HG03521 (cell line): ENCODE results near the gene MACROH2A2.
A peak's percentile ranks its signal among the peaks of the same experiment; 100 is the strongest.

Experiments
- ATAC-seq: cut with Tn5 transposase; IDR thresholded peaks from one replicate; pipeline ENCODE4 v1.9.1; 2021; ENCODE audit warnings: mild to moderate bottlenecking, moderate library complexity; ENCODE audit not compliant: unreplicated experiment

Gene MACROH2A2

DNA sequence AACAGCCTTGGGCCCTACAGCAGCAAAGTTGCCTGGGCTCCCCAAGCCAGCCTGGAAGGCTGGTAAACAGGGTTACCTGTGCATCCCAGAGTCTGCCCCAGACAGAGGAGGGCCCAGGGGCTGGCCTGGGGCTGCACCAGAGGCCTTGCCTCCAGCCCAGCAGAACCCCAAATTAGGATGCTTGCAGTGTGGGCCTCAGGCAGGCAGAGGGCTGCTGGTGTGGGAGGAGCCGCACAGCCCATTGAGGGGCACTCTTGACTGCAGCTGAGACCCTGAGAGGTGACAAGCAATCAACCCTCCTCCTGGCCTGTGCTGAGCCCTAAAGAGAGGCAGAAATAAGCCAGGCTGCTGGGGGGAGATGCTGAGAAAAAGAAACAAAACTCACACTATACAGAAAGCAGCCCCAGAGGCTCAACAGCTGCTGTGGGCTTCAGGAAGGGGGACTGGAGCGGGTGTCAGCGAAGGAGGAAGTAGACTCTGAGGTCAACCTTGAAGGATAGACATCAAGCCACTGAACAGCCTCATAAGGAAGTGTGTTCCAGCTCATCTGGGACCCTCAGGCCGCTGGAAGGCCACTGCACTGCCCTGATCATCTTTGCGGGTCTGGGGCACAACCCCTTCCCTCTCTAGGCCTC lies 73.4 kb downstream of the MACROH2A2 start:
- ATAC-seq: no peak

DNA sequence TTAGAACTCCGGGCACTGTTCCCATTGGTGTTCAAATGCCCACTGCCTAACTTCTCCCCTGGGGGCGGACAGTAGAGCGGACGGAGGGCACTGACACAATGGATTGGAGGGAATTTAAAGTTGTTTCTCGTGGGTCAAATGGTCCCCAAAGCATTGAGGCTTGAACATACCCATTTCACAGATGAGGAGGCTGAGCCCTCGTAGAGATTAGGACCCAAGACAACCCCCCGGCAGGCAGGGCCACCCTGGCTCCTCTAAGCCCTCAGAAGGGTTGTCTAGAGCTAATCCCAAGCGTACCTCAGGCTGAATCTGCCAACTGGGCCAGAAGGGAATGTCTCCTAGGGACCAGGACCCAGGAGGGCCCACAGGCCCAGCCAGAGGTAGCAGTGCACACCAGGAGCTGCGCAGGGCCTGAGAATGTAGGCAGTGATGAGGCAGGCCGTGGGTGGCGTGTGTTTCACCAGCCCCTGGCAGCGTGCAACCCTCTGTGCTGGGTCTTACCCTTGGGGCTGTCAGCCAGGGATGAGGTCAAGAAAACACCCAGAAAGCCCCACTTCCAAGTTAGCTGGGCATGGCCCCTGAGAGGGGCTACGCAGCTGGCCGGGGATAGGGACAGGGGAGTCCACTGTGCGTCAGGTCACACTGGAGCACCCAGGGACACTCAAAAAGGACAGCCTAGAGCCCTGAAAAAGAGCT lies 74.2 kb downstream of the MACROH2A2 start:
- ATAC-seq: no peak

DNA sequence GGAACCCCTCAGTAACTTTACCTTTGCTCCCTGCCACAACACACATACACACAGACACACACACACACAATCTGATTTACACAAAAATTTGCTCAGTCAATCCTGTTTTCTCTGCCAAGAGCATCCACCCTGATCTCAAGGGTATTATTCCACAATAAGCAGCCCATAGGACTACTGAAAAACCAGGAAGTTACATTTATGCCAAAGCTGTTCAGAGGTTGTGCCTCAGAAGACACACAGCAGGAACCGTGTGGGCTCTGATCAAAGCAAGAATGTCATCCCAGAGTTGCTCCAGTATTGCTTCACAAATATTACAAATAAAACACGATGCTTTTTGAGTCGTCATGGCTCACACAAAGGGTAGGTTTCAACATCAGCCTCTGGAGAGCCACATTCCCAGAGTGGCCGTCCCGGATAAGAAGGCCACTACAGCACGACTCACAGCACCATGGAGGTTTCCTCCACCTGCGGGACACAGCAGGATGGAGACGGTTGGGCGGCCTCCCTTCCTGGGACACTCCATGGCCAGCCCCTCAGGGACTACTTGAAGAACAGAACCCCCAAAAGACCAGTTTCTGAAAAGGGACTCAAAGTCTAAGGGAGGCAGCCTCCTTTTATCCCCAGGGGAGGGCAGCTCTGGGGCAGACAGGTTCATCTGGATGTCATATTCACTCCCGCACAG lies 78.4 kb downstream of the MACROH2A2 start:
- ATAC-seq: no peak

DNA sequence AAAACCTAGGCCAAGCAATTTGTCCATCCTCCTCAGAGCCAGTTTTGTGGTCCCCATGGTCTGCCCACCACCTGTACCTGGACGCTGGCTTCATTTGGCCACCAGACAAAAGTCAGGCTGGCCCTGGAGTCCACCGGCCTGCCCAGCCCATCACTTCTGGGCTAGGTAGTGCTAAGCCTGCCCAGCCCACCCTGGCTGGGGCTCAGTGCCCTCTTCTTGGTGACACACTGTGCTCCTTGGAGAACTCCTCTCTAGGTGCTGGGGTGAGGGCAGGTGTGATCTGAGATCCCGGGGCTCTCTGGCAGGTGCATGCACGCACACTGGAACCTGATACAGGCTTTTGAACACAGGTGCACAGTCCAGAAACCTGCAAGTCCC lies 78.9 kb downstream of the MACROH2A2 start:
- no peak for ATAC-seq

DNA sequence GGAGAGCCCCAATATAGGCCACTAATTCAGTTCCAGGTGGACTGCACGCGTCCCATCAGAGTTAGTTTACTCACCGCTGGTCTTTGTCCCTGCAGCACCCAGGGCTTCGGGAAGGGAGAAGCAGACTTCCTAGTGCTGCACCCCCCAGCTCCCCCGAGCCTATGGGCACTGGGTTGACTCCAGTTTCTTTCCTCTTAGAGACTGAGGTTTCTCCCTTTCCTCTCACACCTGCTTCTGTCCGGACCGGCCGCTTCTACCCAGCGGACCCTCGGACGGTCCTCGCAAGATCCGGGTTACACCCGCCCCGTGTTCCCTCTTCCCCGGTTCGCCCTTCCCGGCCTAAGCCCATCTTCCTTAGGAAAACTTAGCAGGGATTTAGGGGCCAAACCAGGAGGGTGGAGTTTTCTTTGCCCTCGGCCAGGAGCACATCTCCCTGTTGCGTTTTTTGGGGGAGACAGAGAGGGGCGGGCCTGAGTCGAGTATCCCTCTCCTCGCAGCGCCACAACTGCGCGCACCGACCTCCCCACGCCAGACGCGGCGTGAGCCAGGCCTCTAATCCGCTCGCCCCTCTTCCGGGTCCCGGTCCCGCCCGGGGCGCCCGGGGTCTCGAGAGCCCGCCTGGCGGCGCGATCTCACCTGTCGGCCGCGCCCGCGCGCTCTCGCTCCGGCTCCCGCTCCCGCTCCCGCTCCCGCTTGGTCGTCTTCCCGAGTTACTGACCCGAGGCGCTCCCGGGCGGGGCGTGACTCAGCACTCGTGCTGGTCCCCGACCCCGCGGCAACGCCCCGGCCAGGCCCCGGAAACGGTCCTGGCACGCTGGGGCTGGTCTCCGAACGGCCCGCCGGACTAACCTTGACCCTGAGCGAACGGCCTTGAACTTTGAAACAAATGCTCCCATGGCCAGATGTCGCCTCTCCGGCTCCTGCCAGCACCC lies 79.7 kb downstream of the MACROH2A2 start, which contains the start of gene AIFM2:
Gene AIFM2 (minus strand): TSS at position 728 of the 932 bp plus-strand sequence. CDS start 8,741 bp downstream, outside the sequence.
- ATAC-seq: peak; percentile 74

DNA sequence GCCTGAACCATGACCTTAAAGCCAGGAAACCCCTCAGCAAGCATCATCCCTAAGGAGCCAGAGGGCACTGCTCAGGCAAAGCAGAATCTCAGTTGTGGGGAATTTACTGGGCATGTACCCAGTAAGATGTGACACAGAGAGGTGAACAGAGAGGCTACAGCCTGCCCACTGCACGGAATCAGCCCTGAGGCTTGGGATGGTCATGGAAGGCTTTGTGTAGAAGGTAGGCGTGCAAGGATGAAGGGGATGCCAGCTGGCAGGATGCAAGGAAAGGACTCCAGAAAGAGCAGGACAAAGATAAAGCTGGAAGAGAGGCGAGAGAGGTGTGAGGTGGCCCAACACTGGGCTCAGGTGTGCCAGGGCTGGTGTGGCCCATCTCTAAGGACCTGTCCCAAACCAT lies 82.4 kb downstream of the MACROH2A2 start:
- no peak for ATAC-seq

DNA sequence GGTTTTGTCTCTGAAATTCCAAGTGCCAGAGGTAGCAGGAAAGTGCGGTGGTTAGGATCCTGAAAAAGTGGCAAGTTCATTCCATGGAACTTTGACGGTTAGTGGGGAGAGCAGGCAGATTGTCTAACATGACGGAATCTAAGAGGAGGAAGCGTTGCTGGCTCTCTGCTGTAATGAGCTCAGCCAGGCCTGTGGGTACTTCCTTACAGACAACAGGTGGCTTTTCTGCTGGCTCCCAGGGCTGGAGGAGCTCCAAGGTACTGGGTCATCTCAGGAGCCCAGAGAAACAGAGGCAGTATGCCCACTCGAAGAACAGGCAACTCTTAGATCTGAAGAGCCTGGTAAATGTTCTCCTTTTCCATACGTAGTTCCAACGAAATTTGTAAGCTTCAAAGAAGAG lies 83.0 kb downstream of the MACROH2A2 start:
- ATAC-seq: no peak

DNA sequence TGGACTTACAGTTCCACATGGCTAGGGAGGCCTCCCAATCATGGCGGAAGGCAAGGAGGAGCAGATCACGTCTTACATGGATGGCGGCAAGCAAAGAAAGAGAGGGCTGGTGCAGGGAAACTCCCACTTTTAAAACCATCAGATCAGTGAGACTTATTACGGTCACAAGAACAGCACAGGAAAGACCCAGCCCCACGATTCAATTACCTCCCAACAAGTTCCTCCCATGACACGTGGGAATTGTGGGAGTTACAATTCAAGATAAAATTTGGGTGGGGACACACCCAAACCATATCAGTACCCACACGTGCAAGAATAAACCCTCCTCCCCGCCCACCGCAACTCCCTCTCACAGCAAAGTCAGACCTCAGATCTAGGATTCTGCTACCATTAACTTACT lies 84.5 kb downstream of the MACROH2A2 start:
- no peak for ATAC-seq

DNA sequence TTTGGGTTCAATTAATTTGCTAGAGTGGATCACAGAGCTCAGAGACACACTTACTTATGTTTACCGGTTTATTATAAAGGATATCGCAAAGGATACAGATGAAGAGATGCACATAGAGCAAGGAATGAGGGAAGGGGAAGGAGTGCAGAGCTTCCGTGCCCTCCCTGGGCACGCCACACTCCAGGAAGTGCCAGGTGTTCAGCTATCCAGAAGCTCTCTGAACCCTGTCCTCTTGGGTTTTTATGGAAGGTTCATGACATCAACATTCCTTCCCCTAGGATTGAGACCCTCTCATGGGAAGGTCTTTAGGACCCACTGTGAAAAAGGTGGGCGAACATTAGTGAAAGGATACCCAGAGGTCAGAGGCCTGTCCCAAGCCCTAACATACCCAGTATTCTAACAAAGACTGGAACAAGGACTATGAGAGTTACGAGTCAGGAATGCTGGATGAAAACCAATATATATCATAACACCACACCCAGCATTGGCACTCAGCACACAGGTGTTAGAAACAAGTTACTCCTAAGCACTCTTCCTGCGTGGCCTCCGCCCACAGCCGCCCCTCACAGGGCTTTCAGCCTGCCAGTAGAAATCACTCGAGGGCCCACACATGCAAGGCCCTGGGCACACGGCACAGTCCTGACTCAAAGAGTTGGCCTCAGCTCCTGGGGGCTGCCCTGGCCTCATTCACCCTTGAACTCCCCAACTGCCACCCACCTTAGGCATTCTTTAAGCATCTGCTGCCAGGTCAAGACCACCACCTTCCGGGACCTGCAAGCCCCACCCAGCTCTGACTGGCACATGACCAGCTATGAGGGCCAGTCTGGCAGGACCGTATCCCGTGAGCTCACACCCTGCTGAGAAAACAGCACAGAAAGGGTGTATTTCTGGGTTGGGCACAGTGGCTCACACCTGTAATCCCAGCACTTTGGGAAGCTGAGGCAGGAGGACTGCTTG lies 85.6 kb downstream of the MACROH2A2 start:
- ATAC-seq: no peak

DNA sequence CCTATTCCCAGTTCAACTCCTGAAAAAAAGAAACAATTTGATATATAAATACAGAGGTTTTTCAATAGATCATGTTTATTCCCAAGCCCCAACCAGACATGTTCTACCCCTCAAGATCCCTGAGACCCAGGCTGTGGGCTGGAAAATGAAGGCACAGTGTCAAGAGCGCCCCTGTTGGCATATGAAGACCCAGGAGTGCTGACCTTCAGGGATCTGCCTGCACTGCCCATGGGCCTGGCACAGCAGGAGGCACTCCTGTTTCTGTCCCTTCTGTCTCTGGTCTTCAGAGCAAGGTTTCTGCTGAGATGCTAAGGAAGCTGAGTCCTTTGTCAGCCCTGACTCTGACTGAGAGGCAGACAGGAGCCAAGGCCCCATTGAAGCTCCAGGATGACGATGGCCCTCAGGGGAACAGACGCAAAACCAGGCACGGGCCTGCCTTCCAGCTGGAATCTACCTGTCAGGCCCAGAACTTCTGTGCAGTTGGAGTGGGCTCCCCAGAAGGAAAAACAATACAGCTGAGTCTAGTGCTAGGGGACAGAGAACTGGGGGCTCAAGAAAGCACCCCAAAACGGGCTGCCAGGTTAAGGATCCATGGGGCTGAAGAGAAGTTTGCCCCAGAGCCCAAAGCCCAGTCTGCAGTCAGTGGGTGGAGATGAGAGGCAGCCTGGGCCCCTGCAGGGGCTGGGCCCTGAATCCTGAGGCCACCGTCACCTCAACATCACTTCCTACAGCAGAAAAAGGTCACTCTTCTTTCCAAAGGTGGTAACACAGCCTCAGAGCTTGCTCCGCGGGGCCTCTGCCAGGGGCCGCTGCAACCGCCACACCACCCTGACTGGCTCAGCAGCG lies 86.7 kb downstream of the MACROH2A2 start:
- no peak for ATAC-seq

DNA sequence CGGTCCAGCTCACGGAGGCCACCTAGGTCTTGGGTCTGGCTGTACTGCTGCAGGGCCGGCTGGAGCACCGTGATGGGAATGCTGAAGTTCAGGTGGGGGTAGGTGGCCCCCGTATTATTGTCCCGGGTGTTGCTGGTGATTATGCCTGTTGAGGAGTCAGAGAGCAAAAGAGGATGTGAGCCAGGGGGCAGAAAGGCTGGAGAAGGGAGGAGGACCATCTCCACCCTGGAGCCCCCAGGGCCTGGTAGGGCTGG lies 87.3 kb downstream of the MACROH2A2 start:
- no peak for ATAC-seq

DNA sequence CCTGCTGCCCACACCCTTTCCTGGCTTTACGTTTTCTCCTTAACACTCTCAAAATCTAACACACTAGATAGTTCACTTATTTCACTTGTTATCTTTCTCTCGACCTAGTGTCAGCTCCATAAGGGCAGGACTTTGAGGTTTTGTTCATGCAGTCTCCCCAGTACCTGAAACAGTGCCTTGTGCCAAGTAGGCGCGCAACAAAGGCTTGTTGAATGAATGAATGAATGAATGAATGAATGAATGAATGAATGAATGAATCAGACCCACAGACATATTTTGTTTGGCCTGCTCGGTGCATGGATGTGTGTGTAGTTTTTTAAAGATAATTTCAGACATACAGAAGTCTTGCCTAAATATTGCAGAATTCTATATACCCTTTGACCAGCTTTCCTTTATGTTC lies 87.7 kb downstream of the MACROH2A2 start:
- ATAC-seq: no peak

DNA sequence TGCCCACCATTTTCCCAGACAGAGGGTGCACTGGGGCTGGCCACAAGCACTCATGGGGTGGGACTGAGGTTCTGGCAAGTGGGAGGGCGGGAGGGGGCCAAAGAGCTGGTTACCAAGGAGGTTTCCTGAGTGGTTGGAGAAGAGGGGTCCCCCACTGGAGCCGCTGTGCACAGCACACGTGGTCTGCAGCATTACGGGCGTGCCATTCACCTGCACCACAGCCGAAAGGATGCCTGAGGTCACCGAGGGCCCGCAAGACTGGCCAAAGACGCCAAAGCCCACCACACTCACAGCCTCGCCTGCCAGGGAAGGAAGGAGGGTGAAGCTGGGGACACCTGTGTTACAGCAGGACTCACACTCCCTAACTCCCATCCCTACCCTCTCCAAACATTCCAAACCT lies 89.9 kb downstream of the MACROH2A2 start:
- no peak for ATAC-seq

DNA sequence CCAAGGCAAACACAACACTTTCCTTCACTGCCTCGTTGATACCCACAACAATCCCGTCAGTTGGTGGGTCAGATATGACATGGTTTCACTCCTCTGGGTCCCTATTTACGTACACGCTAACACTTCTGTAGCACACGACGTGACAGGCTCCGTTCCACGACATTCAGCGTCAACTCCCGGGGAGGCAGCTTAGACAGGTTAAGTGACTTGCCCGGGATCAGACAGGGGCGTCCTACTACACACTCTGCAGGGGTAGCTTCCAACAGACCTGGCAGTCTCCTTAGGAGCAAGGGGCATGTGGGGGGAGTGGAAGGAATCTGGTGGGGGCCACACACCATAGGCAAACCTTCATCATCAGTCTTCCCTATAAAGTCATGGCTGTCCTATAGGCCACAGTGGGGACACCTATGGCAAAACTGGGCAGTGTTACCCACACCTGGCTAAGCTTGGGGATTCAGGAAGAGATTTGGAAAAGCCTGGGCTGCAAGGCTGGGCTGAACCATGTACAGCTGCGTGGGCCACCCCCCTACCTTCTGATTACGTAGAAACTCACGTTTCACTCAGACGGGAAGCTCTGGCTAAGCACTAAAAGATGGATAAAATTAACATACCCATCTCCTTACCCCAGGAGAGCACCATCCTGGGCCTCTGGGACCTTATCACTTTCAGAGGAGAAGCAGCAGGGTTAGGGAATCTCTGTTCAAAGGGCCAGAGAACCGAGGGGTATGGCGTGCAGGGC lies 91.9 kb downstream of the MACROH2A2 start:
- no peak for ATAC-seq

DNA sequence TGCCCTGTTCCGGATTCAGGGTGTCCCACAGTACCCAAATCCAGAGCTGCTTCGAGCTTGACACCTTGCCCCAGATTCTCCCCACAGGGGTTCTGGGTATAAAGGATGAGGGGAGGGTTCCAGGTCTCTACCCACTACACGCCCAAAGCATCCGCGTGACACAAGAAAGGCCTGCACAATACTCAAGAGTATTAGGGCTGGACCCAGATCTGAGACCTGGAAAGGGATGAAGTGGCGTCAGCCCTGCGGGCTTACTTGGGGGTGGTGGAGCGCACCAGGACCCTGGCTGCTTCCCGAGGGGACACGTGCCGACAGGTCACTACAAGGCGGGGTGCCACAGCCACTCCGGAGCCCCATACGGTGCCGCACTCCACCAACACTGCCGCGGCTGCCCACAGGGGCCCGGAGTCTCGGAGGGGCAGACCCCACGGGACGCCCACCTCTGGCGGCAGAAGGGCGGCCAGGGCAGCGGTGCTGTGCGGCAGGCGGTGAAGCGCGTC lies 92.6 kb downstream of the MACROH2A2 start:
- peak; percentile 12 for ATAC-seq

DNA sequence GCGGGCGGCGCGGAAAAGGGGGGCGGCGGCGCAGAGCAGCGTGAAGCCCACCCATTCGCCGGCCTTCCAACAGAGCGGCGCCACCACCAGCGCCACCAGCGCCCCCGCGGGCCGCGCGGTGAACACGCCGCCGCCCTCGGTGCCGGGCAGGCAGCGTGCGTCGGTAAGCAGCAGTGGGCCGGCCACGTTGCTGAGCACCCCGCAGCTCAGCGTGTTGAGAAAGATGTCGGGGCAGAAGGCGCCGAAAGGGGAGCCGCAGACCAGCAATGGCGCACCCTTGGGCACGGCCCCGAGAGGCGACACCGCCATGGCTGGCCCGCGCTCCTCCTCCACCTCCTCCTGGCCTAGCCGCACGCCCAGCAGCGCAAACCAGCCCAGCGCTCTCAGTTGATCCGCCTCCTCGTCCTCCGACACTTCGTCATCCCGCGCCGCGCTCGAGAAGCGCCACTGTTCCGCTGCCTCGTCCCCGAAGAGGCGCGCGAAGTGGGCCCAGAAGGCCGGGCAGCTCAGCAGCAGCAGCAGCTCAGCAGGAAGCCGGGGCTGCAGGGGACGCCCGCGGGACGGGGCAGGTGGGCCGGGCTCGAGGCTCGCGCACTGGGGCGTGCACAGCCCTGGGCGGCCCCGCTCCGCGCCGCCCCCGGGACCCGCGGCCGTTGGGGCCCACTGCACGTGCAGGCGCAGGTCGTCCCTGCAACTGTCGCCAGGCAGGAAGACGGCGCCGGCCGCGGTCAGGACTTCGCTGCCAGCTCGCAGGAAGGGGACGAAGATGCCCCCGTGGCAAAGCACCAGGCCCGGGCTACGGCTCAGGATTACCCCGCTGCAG lies 93.2 kb downstream of the MACROH2A2 start:
- ATAC-seq: peak; percentile 45

DNA sequence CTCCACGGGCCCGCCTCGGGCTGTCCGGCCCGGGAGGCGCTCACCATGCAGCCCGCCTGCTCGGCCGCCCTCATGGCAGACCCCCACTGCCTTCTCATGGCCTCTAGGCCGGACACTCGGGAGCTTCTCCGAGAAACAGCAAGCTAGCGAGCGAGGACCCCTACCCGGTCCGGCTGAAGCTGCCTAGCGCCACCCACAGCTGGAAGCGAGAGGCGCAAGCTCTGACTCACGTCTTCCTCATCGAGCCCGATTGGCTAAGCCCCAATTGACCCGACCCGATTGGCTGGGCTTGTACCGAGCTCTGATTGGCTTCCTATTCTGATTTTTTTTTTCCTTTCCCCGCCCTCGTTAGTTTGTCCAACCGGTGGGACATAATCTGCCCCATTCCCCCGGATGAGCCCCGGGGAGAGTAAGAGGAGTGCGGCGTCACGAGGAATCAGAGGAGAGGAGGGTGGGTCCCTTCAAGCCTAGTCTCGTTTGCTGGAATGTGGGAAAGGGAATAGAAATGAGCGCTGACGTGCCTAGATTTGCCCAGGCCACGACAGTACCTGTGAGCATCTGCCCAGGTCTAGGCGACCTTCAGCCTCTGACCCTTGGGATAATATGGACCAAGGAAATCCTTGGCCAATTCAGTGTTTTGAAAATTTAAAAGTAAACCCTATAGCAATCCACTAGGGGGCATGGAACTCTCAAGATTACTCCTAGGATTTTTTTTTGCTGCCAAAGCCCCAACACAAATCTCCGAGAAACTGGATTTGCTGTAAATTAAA lies 94.0 kb downstream of the MACROH2A2 start, which contains the start of gene TYSND1:
Gene TYSND1 (minus strand): TSS at position 212 of the 770 bp plus-strand sequence. CDS start 114 bp downstream, at position 98.
- peak; percentile 83 for ATAC-seq
